ENCODE results near the gene DAP. TPM values are rescaled to one million over a fixed set of nuclear protein-coding genes. Genes with fewer than 3 reads are reported as not detected.

DAP gene
- total and polyA plus RNA-seq, 12 donors: 27.4 to 197 (median 101) TPM

DNA sequence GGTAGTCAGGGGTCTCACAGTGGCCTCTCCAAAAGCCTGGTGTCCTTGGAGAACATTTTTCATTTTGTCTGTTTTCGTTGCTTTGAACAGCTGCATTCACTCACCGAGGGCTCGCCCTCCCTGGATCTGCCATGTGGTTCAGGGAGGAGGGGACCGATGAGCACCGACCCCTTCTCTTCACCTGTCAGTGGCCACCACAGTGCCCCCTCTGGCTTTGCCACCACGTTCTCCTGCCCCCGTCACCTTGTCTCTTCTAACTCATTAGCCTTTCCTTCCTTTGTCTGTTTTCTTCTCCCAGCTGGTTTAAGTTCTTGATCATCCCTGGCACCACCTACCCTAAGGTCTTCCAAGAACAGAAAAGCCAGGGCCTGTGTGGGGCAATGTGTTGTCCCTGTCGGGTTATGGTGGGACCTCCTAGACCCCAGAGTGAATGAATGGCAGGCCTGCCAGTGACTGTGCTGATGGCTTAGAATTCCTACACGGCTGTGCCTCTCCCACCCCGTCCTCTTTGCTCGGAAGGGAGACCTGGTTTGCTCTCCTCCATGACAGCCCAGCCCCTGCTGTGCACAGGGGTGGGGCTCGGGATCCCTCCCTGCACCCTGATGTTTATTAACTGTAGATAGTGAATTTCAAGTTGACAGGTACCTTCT lies 107.2 kb downstream of the DAP start:
- Histone ChIP-seq H3K4me3 (no peak overlapping the region), H3K27ac (no peak overlapping the region), H3K36me3 (replicated peaks in 1 of 2) (no peaks in the 10 kb centered on the region), H3K27me3 (peaks cover 16% of the 10 kb centered on the region), H3K4me1 (replicated peaks in 1 of 2) (no peaks in the 10 kb centered on the region), H3K9me3 (replicated peaks in 1 of 3) (no peaks in the 10 kb centered on the region)
- DNase-seq: no peak
- TF ChIP-seq POLR2A (IDR thresholded peaks at IDR 0.05): no peak
- TF ChIP-seq, protein P1, sequence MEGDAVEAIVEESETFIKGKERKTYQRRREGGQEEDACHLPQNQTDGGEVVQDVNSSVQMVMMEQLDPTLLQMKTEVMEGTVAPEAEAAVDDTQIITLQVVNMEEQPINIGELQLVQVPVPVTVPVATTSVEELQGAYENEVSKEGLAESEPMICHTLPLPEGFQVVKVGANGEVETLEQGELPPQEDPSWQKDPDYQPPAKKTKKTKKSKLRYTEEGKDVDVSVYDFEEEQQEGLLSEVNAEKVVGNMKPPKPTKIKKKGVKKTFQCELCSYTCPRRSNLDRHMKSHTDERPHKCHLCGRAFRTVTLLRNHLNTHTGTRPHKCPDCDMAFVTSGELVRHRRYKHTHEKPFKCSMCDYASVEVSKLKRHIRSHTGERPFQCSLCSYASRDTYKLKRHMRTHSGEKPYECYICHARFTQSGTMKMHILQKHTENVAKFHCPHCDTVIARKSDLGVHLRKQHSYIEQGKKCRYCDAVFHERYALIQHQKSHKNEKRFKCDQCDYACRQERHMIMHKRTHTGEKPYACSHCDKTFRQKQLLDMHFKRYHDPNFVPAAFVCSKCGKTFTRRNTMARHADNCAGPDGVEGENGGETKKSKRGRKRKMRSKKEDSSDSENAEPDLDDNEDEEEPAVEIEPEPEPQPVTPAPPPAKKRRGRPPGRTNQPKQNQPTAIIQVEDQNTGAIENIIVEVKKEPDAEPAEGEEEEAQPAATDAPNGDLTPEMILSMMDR (IDR thresholded peaks at IDR 0.05): no peak
- WGBS, 4 donors: 71 to 82% (median 73%) methylated on average over 9 to 12 of the region's 12 CpGs
- intact Hi-C loops (cut with DNase I): no loop called here

DNA sequence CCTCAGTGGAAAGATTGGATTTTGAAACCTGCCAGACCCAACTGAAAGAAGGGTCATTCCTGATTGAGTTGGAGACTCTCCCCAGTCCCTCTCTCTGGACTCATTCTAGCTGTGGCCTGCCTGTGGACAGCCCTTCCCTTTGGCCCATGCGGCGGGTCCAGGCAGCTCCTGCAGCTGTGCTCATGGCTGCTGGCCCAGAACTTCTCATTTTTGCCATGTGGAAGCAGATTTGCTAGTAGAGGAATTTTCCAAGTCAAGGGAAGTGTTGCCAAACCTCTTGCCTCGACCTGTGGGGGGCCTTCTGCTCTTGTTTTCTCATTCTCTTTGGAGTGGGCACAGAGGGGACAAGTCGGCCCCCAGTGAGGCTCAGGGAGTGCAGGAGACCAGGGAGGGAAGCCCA lies 108.0 kb downstream of the DAP start:
- 44 to 48% (median 46%) methylated on average over 2 to 4 of the region's 4 CpGs for WGBS, 4 donors
- Histone ChIP-seq H3K4me1 (replicated peaks in 1 of 2) (no peaks in the 10 kb centered on the region), H3K4me3 (no peak overlapping the region), H3K27ac (no peak overlapping the region), H3K36me3 (replicated peaks in 1 of 2) (no peaks in the 10 kb centered on the region), H3K9me3 (replicated peaks in 1 of 3) (no peaks in the 10 kb centered on the region), H3K27me3 (peaks cover 16% of the 10 kb centered on the region)
- DNase-seq: no peak
- no peak for TF ChIP-seq POLR2A (IDR thresholded peaks at IDR 0.05)
- TF ChIP-seq, protein P1 (IDR thresholded peaks at IDR 0.05): no peak
- intact Hi-C loops (cut with DNase I): no loop called here

- no peak overlapping the region for H3K27ac ChIP-seq
- no peak overlapping the region for H3K4me3 ChIP-seq
- no peak for DNase-seq
- TF ChIP-seq, protein P1 (IDR thresholded peaks at IDR 0.05): no peak
- TF ChIP-seq POLR2A (IDR thresholded peaks at IDR 0.05): no peak
- H3K9me3 ChIP-seq (replicated peaks in 1 of 3): no peaks in the 10 kb centered on the region
- peaks cover 16% of the 10 kb centered on the region for H3K27me3 ChIP-seq
- H3K36me3 ChIP-seq (replicated peaks in 1 of 2): no peaks in the 10 kb centered on the region
- no peaks in the 10 kb centered on the region for H3K4me1 ChIP-seq (replicated peaks in 1 of 2)
- WGBS, 4 donors: 53 to 87% (median 83%) methylated on average over 4 to 8 of the region's 8 CpGs
- intact Hi-C loops (cut with DNase I): no loop called here
Measured at GRCh38 chr5:10652606-10653005, 108.4 kb downstream of the DAP start.

- Histone ChIP-seq H3K4me3 (no peak overlapping the region), H3K27ac (no peak overlapping the region), H3K36me3 (replicated peaks in 1 of 2) (no peaks in the 10 kb centered on the region), H3K9me3 (replicated peaks in 1 of 3) (no peaks in the 10 kb centered on the region), H3K4me1 (replicated peaks in 1 of 2) (no peaks in the 10 kb centered on the region), H3K27me3 (peaks cover 16% of the 10 kb centered on the region)
- no peak for DNase-seq
- intact Hi-C loops (cut with DNase I): no loop called here
- TF ChIP-seq, protein P1 (IDR thresholded peaks at IDR 0.05): no peak
- no peak for TF ChIP-seq POLR2A (IDR thresholded peaks at IDR 0.05)
- 77 to 87% (median 81%) methylated on average over 3 to 13 of the region's 13 CpGs for WGBS, 4 donors
Measured at GRCh38 chr5:10652151-10652550, 108.9 kb downstream of the DAP start.

Measured in adrenal gland (tissue), 12 donors.